ENCODE results near the gene NAV3. TPM values are rescaled to one million over a fixed set of nuclear protein-coding genes. Genes with fewer than 3 reads are reported as not detected.

Gene NAV3
- total RNA-seq, 1 donor: under 0.01 TPM

DNA sequence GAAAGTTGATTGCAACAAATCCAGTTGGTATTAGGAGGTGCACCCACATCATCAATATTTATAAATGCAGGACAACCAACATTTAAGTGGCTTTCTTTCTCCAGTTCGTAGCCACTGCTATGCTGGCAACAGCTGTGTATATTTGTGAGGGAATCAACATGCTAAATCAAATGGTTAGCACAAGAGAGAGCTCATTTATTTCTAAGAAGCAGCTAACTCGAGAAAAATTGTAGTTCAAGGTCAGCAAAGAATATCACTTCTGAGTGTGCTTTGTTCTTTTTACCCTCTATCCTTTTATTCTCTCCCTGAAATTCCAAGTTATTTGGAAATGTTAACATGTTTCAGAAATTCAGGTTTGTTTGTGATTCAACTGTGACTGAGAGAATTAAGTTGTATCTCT, 137.3 kb downstream of the NAV3 start:
- no peaks in the 10 kb centered on the region for H3K4me1 ChIP-seq (ENCODE audit: insufficient read depth, low read length)
- H3K4me3 ChIP-seq (ENCODE audit: low read length): no peak overlapping the region
- H3K27me3 ChIP-seq (ENCODE audit: insufficient read depth, low read length): no peaks in the 10 kb centered on the region
- no peaks in the 10 kb centered on the region for H3K9me3 ChIP-seq (ENCODE audit: low read depth, low read length)

DNA sequence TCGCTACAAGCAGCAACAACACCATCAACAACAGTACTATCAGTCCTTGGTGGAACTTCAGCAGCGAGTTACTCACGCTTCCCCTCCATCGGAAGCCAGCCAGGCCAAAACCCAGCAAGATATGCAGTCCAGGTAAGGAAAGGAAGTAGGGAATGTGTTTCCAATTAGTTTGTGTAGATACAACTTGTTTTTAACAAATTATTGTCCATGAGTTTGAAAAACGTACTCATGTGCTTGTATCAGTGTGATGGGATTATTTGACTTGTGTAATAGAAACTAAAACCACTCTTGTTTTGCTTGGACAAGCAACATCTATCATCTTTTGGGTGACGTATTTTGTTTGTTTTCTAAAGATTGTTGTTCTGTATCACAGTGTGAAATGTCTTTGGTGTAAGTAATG, 137.9 kb downstream of the NAV3 start:
- no peaks in the 10 kb centered on the region for H3K4me1 ChIP-seq (ENCODE audit: insufficient read depth, low read length)

DNA sequence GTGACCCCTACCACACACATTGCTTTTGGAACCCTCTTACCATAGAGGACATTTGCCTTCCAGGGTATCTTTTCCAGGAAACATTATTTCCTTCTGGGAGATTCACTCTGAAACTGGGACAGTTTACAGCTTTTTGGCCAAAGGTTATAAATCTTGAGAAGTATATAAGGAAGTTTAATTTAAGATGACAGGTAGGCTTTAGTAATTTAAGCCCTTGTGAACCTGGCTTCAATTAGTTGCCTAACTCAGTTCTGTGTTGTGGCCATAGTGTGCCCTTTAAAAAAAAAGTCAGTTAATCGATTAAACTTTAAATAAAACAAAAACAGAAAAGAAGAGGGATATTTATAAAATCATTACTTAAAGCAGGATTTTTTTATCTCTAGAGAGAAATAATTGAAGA, 142.9 kb downstream of the NAV3 start:
- no peak overlapping the region for H3K4me3 ChIP-seq (ENCODE audit: low read length)
- no peaks in the 10 kb centered on the region for H3K27me3 ChIP-seq (ENCODE audit: insufficient read depth, low read length)
- no peaks in the 10 kb centered on the region for H3K9me3 ChIP-seq (ENCODE audit: low read depth, low read length)
- no peaks in the 10 kb centered on the region for H3K4me1 ChIP-seq (ENCODE audit: insufficient read depth, low read length)

More for the DNA sequence above, 137.9 kb downstream of the NAV3 start:
- H3K4me3 ChIP-seq (ENCODE audit: low read length): no peak overlapping the region
- H3K9me3 ChIP-seq (ENCODE audit: low read depth, low read length): no peaks in the 10 kb centered on the region
- H3K27me3 ChIP-seq (ENCODE audit: insufficient read depth, low read length): no peaks in the 10 kb centered on the region

DNA sequence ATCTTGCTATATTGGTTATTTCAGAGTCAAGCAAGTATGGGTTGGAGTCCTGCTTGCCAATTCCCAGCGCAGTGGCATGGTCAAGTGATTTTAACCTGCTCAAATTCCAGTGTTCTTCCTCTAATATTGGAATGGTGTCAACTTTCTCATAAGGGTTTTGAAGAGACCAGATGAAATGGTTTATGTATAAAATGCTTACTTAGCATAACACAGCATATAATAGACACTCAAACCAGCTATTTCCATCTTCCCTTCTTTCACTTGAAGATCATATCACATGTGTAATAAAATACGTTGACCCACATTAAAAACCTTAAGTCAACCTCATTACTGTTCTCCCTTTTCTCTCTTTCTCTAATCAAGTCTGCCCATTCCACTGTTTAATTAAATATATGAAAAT, 144.0 kb downstream of the NAV3 start:
- Histone ChIP-seq H3K27me3 (ENCODE audit: insufficient read depth, low read length) (no peaks in the 10 kb centered on the region), H3K4me3 (ENCODE audit: low read length) (no peak overlapping the region), H3K4me1 (ENCODE audit: insufficient read depth, low read length) (no peaks in the 10 kb centered on the region), H3K9me3 (ENCODE audit: low read depth, low read length) (no peaks in the 10 kb centered on the region)

DNA sequence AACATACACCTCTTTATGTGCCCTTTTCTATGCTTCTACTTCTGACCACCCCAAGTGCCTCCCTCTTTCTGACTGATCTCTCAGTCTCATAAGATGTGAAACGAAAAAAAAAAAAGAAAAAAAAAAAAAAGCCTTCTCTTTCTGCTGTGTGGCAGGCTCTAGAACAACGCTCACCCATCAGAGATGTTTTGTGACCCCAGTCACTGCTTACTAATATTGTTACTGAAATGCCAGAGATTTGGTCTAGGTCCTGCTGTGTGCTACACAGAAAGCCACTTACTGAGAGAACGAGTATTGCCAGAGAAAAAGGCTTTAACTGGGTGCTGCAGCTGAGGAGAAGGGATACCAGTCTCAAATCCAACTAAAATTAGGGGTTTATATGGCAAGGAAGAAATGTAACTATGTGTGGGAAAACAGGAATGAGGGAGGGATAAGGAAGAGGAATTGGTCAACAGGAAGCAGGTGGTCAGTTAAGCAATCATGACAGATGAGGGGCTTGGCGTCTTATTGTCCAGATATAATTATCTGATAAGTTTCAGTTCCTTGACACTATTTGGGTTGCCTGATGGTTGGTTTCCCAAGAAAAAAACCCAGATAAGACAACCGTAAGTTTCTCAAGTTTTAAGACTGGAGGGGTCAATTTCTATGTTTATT, 149.0 kb downstream of the NAV3 start:
- Histone ChIP-seq H3K4me3 (ENCODE audit: low read length) (no peak overlapping the region), H3K9me3 (ENCODE audit: low read depth, low read length) (no peaks in the 10 kb centered on the region), H3K4me1 (ENCODE audit: insufficient read depth, low read length) (no peaks in the 10 kb centered on the region), H3K27me3 (ENCODE audit: insufficient read depth, low read length) (no peaks in the 10 kb centered on the region)

DNA sequence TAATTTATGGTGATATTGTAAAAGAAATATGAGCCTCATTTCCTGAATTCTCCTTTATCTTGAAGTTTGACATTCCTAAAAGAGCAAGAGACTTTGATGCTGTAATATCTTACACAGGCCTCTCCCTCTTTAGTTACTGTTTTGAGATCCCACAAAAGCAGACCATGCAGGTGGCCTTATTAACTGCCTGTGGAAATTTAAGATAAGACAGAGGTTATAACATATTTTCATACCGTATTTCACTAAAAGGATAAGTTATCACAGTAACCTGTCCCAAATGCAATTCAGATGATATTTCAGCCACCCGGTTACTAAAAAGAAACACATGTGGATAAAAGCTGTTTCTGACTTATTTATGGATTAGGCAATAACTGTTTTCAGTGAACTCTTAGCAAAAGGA, 150.1 kb downstream of the NAV3 start:
- Histone ChIP-seq H3K9me3 (ENCODE audit: low read depth, low read length) (no peaks in the 10 kb centered on the region), H3K4me1 (ENCODE audit: insufficient read depth, low read length) (no peaks in the 10 kb centered on the region), H3K4me3 (ENCODE audit: low read length) (no peak overlapping the region), H3K27me3 (ENCODE audit: insufficient read depth, low read length) (no peaks in the 10 kb centered on the region)

DNA sequence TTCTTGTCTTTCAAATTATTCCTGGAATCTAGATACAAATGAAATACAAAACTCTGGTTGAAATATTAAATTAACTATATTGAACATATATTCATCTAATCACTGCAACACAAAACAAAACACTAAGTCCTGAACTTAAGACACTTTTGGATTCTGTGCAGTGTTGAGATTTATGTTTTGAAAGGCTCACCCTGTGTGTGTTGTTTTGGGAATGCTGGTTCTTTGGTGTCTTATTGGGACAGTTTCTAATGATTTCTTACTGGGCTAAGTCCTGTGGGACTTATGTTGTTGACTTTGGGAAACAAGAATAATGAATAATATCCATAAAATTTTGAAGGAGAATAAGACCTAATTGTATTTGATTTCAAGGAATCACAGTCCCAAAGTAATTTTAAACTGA, 153.2 kb downstream of the NAV3 start:
- H3K4me1 ChIP-seq (ENCODE audit: insufficient read depth, low read length): no peaks in the 10 kb centered on the region
- H3K27me3 ChIP-seq (ENCODE audit: insufficient read depth, low read length): no peaks in the 10 kb centered on the region
- no peaks in the 10 kb centered on the region for H3K9me3 ChIP-seq (ENCODE audit: low read depth, low read length)
- no peak overlapping the region for H3K4me3 ChIP-seq (ENCODE audit: low read length)

DNA sequence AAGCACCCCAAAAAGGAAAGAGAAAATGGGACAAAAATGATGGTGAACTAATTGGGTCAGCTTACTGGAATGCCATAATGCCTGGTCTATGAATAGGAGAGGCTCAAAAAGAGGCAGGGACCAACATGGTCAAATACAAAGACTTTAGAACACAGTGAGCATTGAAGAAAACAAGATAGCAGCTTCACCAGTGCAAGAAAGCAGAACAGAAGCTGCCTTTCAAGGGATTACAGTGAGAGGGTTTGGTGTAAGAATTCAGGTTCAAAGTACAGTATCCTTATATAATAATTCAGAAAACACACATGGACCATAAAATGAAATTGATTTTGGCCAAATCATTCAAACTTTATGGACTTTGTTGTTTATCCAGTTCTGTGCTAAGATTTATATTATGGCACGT, 162.1 kb downstream of the NAV3 start:
- Histone ChIP-seq H3K27me3 (ENCODE audit: insufficient read depth, low read length) (no peaks in the 10 kb centered on the region), H3K4me1 (ENCODE audit: insufficient read depth, low read length) (no peaks in the 10 kb centered on the region), H3K4me3 (ENCODE audit: low read length) (no peak overlapping the region), H3K9me3 (ENCODE audit: low read depth, low read length) (no peaks in the 10 kb centered on the region)

DNA sequence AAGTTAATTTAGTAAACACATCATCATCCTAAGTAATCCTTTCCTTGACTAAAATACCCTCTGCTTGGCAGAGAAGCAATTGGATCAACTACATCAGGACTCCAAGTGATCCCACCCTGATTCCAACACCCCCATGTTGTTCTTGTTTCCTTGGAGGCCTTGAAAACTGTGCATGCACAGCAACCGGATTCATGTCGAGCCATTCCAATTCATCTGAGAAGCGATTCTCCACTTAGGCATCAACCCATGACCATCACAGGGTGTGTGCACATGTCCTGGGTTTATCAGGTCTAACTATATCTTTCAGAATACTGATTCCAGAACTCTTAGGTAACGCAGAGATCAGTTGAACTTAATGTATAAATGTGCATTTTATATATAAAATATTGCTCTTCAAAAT, 163.0 kb downstream of the NAV3 start:
- no peak overlapping the region for H3K4me3 ChIP-seq (ENCODE audit: low read length)
- no peaks in the 10 kb centered on the region for H3K4me1 ChIP-seq (ENCODE audit: insufficient read depth, low read length)
- no peaks in the 10 kb centered on the region for H3K9me3 ChIP-seq (ENCODE audit: low read depth, low read length)
- no peaks in the 10 kb centered on the region for H3K27me3 ChIP-seq (ENCODE audit: insufficient read depth, low read length)

DNA sequence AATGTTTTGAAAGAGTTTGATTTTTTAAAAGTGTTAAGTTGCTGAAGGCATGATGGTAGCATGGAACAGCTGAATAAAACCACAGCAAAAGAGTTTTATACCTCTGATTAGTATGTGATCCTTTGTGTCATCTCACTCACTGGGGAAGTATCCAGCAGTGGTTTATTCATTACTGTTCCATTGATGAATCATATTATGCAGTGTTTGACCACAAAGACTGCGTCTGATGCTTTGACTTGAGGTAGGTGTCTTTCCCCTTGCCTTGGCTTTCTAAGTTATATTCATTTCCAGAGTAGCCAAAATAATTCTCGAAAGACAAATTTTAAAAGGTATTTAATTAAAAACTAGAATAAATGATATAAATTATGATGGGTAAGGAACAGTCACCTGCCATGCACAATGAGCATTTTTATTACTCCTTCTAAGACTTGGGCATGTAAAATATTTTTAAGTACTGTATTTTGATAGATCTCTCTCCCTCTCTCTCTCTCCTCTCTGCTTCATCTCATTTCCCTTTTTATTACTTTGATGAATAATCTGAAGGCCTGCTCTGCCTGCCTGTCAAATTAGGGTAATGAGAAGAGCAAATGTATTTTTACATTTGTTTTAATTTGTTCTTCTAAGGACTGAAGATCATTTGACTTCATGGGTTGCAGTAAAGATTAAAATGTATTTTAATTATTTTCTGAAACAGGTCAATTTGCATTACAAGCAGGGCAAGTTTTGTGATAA, 164.9 kb downstream of the NAV3 start:
- Histone ChIP-seq H3K9me3 (ENCODE audit: low read depth, low read length) (no peaks in the 10 kb centered on the region), H3K4me1 (ENCODE audit: insufficient read depth, low read length) (no peaks in the 10 kb centered on the region), H3K4me3 (ENCODE audit: low read length) (no peak overlapping the region), H3K27me3 (ENCODE audit: insufficient read depth, low read length) (no peaks in the 10 kb centered on the region)

DNA sequence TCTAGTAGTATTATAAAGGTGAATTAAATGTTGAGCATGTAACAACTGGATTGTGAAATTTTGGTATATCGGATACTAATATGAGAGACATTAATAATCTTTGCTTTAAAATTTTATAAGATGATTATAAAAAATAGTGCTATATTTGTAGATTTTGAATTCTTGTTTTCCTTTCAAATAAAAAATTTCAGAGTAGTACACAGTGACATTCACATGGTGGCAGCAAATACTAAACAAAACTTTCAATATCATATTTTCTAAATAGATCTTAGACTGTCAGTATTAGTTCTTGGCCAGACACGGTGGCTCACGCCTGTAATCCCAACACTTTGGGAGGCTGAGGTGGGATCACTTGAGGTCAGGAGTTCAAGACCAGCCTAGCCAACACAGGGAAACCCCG, 166.0 kb downstream of the NAV3 start:
- Histone ChIP-seq H3K9me3 (ENCODE audit: low read depth, low read length) (no peaks in the 10 kb centered on the region), H3K4me3 (ENCODE audit: low read length) (no peak overlapping the region), H3K4me1 (ENCODE audit: insufficient read depth, low read length) (no peaks in the 10 kb centered on the region), H3K27me3 (ENCODE audit: insufficient read depth, low read length) (no peaks in the 10 kb centered on the region)

DNA sequence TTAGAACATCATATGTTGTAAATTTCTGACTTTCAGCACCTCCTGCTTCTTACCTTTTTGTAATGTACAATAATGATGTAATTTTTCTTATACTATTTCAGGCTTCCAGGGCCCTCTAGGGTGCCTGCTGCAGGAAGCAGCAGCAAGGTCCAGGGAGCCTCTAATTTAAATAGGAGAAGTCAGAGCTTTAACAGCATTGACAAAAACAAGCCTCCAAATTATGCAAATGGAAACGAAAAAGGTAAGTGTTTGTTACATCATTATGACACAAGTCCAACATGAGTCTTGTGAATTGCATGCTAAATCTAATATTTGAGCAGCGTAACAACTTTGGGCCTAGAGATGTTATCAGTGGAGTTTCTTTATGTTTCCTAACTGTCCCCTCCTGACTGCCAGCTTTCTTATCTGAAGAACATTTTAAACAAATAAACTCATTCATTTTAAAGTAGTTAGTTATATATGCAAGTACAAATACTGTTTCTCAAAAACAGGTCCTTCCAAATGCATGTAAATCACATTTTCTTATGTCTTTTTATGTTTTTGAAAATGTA, 167.6 kb downstream of the NAV3 start:
- no peaks in the 10 kb centered on the region for H3K9me3 ChIP-seq (ENCODE audit: low read depth, low read length)
- H3K4me3 ChIP-seq (ENCODE audit: low read length): no peak overlapping the region
- H3K27me3 ChIP-seq (ENCODE audit: insufficient read depth, low read length): no peaks in the 10 kb centered on the region
- H3K4me1 ChIP-seq (ENCODE audit: insufficient read depth, low read length): no peaks in the 10 kb centered on the region

DNA sequence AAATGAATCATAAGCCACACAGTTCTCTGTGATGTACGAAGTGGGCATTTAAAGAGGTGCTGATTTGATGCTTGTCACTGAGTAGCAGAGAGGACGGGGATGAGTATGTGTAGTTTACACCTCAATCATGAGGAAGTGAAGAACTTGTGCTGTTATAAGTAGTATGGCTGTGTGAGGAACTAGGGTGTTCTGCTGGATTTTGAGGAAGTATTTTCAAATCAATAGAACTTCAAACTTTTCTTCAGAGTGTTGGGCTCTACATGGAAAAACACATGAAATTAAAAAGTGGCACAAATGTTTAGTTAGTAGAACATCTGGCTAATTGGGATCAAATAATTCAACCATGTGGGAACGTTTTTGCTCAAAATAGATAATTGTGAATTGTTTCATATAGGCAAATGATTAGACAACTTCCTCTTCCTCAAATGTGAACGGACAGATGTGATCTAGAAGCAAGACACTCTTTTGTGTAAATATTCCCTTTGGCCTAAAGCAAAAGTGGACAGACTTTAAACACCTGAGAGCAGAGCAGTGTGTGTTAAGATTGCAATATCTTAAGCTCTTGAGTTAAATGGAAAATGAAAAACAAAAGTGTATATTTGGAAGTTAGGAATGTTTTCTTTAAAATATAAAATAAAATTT, 168.5 kb downstream of the NAV3 start:
- no peak overlapping the region for H3K4me3 ChIP-seq (ENCODE audit: low read length)
- H3K9me3 ChIP-seq (ENCODE audit: low read depth, low read length): no peaks in the 10 kb centered on the region
- no peaks in the 10 kb centered on the region for H3K4me1 ChIP-seq (ENCODE audit: insufficient read depth, low read length)
- H3K27me3 ChIP-seq (ENCODE audit: insufficient read depth, low read length): no peaks in the 10 kb centered on the region

DNA sequence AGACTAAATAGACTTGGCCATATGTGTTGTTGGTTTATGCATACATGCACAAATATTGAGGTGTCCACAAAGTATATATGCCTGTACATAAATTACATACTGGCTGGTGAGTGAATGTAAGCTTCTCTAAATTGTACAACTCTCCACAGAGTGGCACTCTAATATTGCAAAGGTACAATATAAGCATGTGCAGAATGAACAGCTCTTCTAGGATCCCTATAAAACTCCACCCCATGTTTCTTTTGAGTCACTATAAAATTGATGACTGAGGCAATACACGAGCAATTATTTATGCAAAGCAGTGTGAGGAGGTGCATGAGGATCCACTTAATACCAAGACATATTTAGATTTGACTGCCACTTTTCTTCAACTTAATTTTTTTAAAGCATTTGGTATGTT, 172.2 kb downstream of the NAV3 start:
- no peaks in the 10 kb centered on the region for H3K9me3 ChIP-seq (ENCODE audit: low read depth, low read length)
- H3K27me3 ChIP-seq (ENCODE audit: insufficient read depth, low read length): no peaks in the 10 kb centered on the region
- H3K4me1 ChIP-seq (ENCODE audit: insufficient read depth, low read length): peaks cover 5% of the 10 kb centered on the region
- H3K4me3 ChIP-seq (ENCODE audit: low read length): no peak overlapping the region

DNA sequence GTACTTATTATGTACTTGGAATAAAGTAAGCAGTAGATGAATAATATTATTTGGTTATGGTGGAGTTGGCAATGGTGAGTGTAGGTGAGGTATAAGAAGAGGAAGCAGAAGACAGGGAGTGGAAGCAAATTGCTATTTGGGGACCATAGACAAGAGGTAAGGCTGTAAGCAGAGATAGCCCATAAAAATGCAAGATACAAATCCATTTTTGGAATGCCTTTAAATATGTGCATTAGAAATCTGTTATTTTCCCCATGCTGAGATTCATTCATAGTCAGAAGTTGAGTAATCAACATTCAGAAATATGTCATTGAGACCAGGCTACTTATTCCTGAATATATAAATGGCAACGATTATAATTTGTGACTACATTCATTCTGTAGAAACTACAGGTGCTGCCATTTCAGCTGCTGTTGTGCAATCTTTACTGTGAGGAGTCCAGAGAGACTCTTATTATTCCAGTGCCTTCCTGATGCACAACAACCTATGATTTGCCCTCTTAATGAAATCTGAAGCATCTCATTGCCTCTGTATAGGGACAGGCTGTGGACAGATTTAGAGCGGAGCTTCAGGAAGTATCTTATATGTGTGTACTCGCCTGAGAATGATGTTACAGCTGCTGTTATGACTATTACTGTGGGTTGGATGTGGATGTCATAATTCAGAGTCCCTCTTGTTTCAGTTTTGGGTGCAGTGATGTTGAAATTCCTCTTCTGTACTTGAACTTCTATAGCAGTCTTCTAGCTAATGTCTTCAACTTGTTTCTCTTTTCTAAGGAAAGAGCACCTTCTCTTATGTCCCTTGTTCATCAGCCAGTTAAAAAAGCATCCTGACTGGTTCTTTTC, 173.8 kb downstream of the NAV3 start:
- Histone ChIP-seq H3K27me3 (ENCODE audit: insufficient read depth, low read length) (no peaks in the 10 kb centered on the region), H3K9me3 (ENCODE audit: low read depth, low read length) (no peaks in the 10 kb centered on the region), H3K4me3 (ENCODE audit: low read length) (no peak overlapping the region), H3K4me1 (ENCODE audit: insufficient read depth, low read length) (peaks cover 5% of the 10 kb centered on the region)

Measured in mononuclear cell (primary cell).